ENCODE results near the gene PTPMT1.
A peak's percentile ranks its signal among the peaks of the same experiment; 100 is the strongest.

The PTPMT1 gene

GRCh38 chr11:47616726-47617416, 51.5 kb downstream of the PTPMT1 start:
- DNase-seq: peak; percentile 70

GRCh38 chr11:47617417-47617809, 52.0 kb downstream of the PTPMT1 start:
- peak; percentile 62 for DNase-seq

- no peak for DNase-seq
These were observed 55.5 kb downstream of the PTPMT1 start for GRCh38 chr11:47620836-47621378.

Measured in fibroblast of skin of right quadriceps (primary cell).